ENCODE measurements around the gene ASB6. TPM values are rescaled to one million over a fixed set of nuclear protein-coding genes. Genes with fewer than 3 reads are reported as not detected.

The ASB6 gene
- total and polyA plus RNA-seq, 4 donors: 3.4 to 8.4 (median 6.2) TPM

- no peak for TF ChIP-seq RAD21 (IDR thresholded peaks at IDR 0.05)
Measured at GRCh38 chr9:129650680-129651235, 8.8 kb upstream of the ASB6 start (continued).

GRCh38 chr9:129649726-129650679 is 8.1 kb upstream of the ASB6 start:
- H3K27ac ChIP-seq (ENCODE audit: low read depth in 1 of 2, low read length in 2 of 2): no peak overlapping the region
- H3K9ac ChIP-seq (ENCODE audit: low read depth in 1 of 2, low read length in 2 of 2): no peak overlapping the region
- no peaks in the 10 kb centered on the region for H3K36me3 ChIP-seq (ENCODE audit: control insufficient read depth in 4 of 4, insufficient read depth in 3 of 4, low read depth in 1 of 4, low read length in 3 of 4)
- H3K27me3 ChIP-seq (ENCODE audit: control insufficient read depth in 4 of 4, insufficient read depth in 4 of 4, low read length in 3 of 4): no peaks in the 10 kb centered on the region
- DNase-seq (ENCODE audit: low spot score): no peak
- no peaks in the 10 kb centered on the region for H3K4me1 ChIP-seq (ENCODE audit: control insufficient read depth in 4 of 4, insufficient read depth in 4 of 4, low read length in 3 of 4)
- H3K4me3 ChIP-seq (ENCODE audit: low read depth in 1 of 3, low read length in 3 of 3): no peak overlapping the region
- H3K9me3 ChIP-seq (ENCODE audit: control insufficient read depth in 4 of 4, low read length in 3 of 4): no peaks in the 10 kb centered on the region
- no peak for TF ChIP-seq FOXA2 (IDR thresholded peaks at IDR 0.05)
- TF ChIP-seq HNF4A (conservative IDR thresholded peaks at IDR 0.05): no peak
- TF ChIP-seq MAX (IDR thresholded peaks at IDR 0.05): no peak
- TF ChIP-seq SP1 (IDR thresholded peaks at IDR 0.05): no peak
- no peak for TF ChIP-seq RXRA (IDR thresholded peaks at IDR 0.05)
- TF ChIP-seq NR2F2 (IDR thresholded peaks at IDR 0.05): no peak
- TF ChIP-seq ATF3 (IDR thresholded peaks at IDR 0.05): no peak
- TF ChIP-seq JUND (IDR thresholded peaks at IDR 0.05): no peak
- TF ChIP-seq FOXA1 (IDR thresholded peaks at IDR 0.05): no peak
- no peak for TF ChIP-seq RAD21 (IDR thresholded peaks at IDR 0.05)
- no peak for TF ChIP-seq HNF4G (IDR thresholded peaks at IDR 0.05)
- no peak for TF ChIP-seq EGR1 (IDR thresholded peaks at IDR 0.05; ENCODE audit: low read depth in 2 of 2)
- TF ChIP-seq REST (IDR thresholded peaks at IDR 0.05): no peak
- no peak for TF ChIP-seq YY1 (IDR thresholded peaks at IDR 0.05)
- no peak for TF ChIP-seq ZBTB33 (IDR thresholded peaks at IDR 0.05)
- TF ChIP-seq CTCF (IDR thresholded peaks at IDR 0.05; ENCODE audit: low read depth, low read length, missing input control): no peak
- 89% methylated on average over 20 of the region's 20 CpGs for WGBS

All from liver (tissue), 9 donors.